HCT116 (cell line): Measurements from ENCODE around the gene CAMKK2. TPM values are rescaled to one million over a fixed set of nuclear protein-coding genes. Genes with fewer than 3 reads are reported as not detected.

Experiments
- ATAC-seq: fragments of 200-7000 bp; cut with Tn5 transposase; 2 replicates; pipeline ENCODE4 v1.9.1; 2020; ENCODE audit warnings: mild to moderate bottlenecking, moderate library complexity
- BruUV-seq: library from RNA; stranded (reverse); fragments of 400-500 nt; replicated peaks from 2 replicates; lab custom pipeline; 2021; lab: Mats Ljungman, UMichigan
- CTCF ChIA-PET: fragments of 300-600 bp; sonication (Branson Sonifier 250); formaldehyde crosslinking; loops from one replicate; lab custom pipeline; 2021; ENCODE audit warnings: antibody characterized with exemption; lab: Charles Lee
- POLR2A ChIA-PET: fragments of 300-600, 350-600 bp; sonication (Branson Sonifier 250); formaldehyde crosslinking; loops from one replicate; lab custom pipeline; 2021; ENCODE audit warnings: antibody characterized with exemption; lab: Charles Lee
- RAD21 ChIA-PET, 2 experiments: fragments of 300-600 bp; sonication (Branson Sonifier 250); formaldehyde crosslinking; loops; one replicate each; lab custom pipeline; 2023; ENCODE audit warnings: low total read pairs in 2 of 2; ENCODE audit not compliant: uncharacterized antibody in 2 of 2, unreplicated experiment in 2 of 2, low non-redundant PET in 1 of 2; lab: Charles Lee
- DNase-seq: peaks from one replicate; pipeline ENCODE4 v3.0.0-alpha.2; 2010; ENCODE audit warnings: low read depth, low spot score
- H2AFZ ChIP-seq: fragments of 200-600 bp; shearing (Covaris generic), sonication (generic); 2 replicates; pipeline ENCODE4 v1.6.1; 2017; ENCODE audit warnings: low read depth, mixed run types, mixed read lengths, antibody characterized with exemption, low read length; ENCODE audit not compliant: poor library complexity, severe bottlenecking
- H3K27ac ChIP-seq: 2 replicates; pipeline ENCODE4 v1.5.1; 2012; ENCODE audit warnings: low read depth, low read length
- H3K27me3 ChIP-seq: fragments of 200-600 bp; sonication (generic); 2 replicates; pipeline ENCODE4 v1.6.1; 2016; ENCODE audit warnings: mixed run types, low read length, mixed read lengths; ENCODE audit not compliant: insufficient read depth
- H3K36me3 ChIP-seq, 2 experiments: fragments of 200-500 bp in 1 of 2; fragments of 200-600 bp in 1 of 2; sonication (Bioruptor generic) in 1 of 2; sonication (generic) in 1 of 2; 2 replicates each; pipeline versions ENCODE4 v1.5.1 to v1.6.1; 2014 to 2016; ENCODE audit warnings: low read length in 2 of 2, inconsistent platforms in 1 of 2, mixed read lengths in 1 of 2, mixed run types in 1 of 2; ENCODE audit not compliant: insufficient read depth in 2 of 2, control insufficient read depth in 1 of 2
- H3K4me1 ChIP-seq, 2 experiments: fragments of 200-600 bp in 1 of 2; sonication (generic) in 1 of 2; 2 replicates each; pipeline versions ENCODE4 v1.5.1 to v1.6.1; 2012 to 2017; ENCODE audit warnings: low read length in 2 of 2, inconsistent platforms in 1 of 2, mild to moderate bottlenecking in 1 of 2, mixed read lengths in 1 of 2, mixed run types in 1 of 2, moderate library complexity in 1 of 2; ENCODE audit not compliant: insufficient read depth in 2 of 2, control insufficient read depth in 1 of 2
- H3K4me2 ChIP-seq: fragments of 200-600 bp; sonication (generic); 2 replicates; pipeline ENCODE4 v1.6.1; 2017; ENCODE audit warnings: mixed run types, low read length, mixed read lengths
- H3K4me3 ChIP-seq, 2 experiments: fragments of 200-600 bp in 1 of 2; sonication (generic) in 1 of 2; replicated peaks in 1 of 2; 2 replicates each; pipeline ENCODE4 v1.5.1; 2011 to 2016; ENCODE audit warnings: low read length in 2 of 2, control low read depth in 1 of 2, low read depth in 1 of 2, mild to moderate bottlenecking in 1 of 2, mixed read lengths in 1 of 2, mixed run types in 1 of 2
- H3K79me2 ChIP-seq: fragments of 200-600 bp; sonication (generic); 2 replicates; pipeline ENCODE4 v1.6.1; 2017; ENCODE audit warnings: mild to moderate bottlenecking, mixed run types, low read length, moderate library complexity, mixed read lengths; ENCODE audit not compliant: insufficient read depth
- H3K9ac ChIP-seq: fragments of 200-600 bp; sonication (generic); 2 replicates; pipeline ENCODE4 v1.6.1; 2016; ENCODE audit warnings: low read length, mixed read lengths
- H3K9me2 ChIP-seq: fragments of 200-600 bp; sonication (generic), shearing (Covaris generic); 2 replicates; pipeline ENCODE4 v1.6.1; 2017; ENCODE audit warnings: mixed run types, mild to moderate bottlenecking, moderate library complexity; ENCODE audit not compliant: insufficient read depth
- H3K9me3 ChIP-seq, 2 experiments: fragments of 200-500 bp in 1 of 2; fragments of 200-600 bp in 1 of 2; sonication (Bioruptor generic) in 1 of 2; sonication (generic) in 1 of 2; 2 replicates each; pipeline ENCODE4 v1.6.1; 2014 to 2017; ENCODE audit warnings: low read length in 2 of 2, mixed read lengths in 2 of 2, inconsistent platforms in 1 of 2, low read depth in 1 of 2, mild to moderate bottlenecking in 1 of 2, mixed run types in 1 of 2, moderate library complexity in 1 of 2; ENCODE audit not compliant: control insufficient read depth in 1 of 2, insufficient read depth in 1 of 2
- H4K20me1 ChIP-seq: fragments of 200-600 bp; sonication (generic), shearing (Covaris generic); 2 replicates; pipeline ENCODE4 v1.6.1; 2017; ENCODE audit warnings: mixed run types, mild to moderate bottlenecking, moderate library complexity; ENCODE audit not compliant: insufficient read depth
- CBX3 ChIP-seq: IDR thresholded peaks from 2 replicates; pipeline ENCODE4 v1.6.1; 2012; ENCODE audit warnings: low read depth
- CEBPB ChIP-seq: IDR thresholded peaks from 2 replicates; pipeline ENCODE4 v1.6.1; 2012; ENCODE audit warnings: low read depth
- EGR1 ChIP-seq: IDR thresholded peaks from 2 replicates; pipeline ENCODE4 v1.6.1; 2012; ENCODE audit warnings: low read depth
- ELF1 ChIP-seq: IDR thresholded peaks from 2 replicates; pipeline ENCODE4 v1.6.1; 2012; ENCODE audit warnings: low read depth, borderline replicate concordance
- EZH2 ChIP-seq: fragments of 200-600 bp; sonication (generic); IDR thresholded peaks from 2 replicates; pipeline ENCODE4 v1.6.1; 2017; ENCODE audit warnings: antibody characterized with exemption, mixed run types
- EZH2phosphoT487 ChIP-seq: fragments of 200-600 bp; IDR thresholded peaks from 2 replicates; pipeline ENCODE4 v1.6.1; 2018; ENCODE audit warnings: antibody characterized with exemption, borderline replicate concordance
- JUND ChIP-seq: IDR thresholded peaks from 2 replicates; pipeline ENCODE4 v1.6.1; 2012
- POLR2A ChIP-seq: IDR thresholded peaks from 2 replicates; pipeline ENCODE4 v1.7.0; 2011; ENCODE audit warnings: borderline replicate concordance; ENCODE audit not compliant: insufficient read depth, insufficient read length; ENCODE audit errors: extremely low read depth
- POLR2AphosphoS5 ChIP-seq: IDR thresholded peaks from 2 replicates; pipeline ENCODE4 v1.6.1; 2011; ENCODE audit warnings: mild to moderate bottlenecking, low read depth, low read length, moderate library complexity
- RAD21 ChIP-seq: IDR thresholded peaks from 2 replicates; pipeline ENCODE4 v1.6.1; 2012; ENCODE audit warnings: low read depth, mild to moderate bottlenecking
- SIN3A ChIP-seq: IDR thresholded peaks from 2 replicates; pipeline ENCODE4 v1.6.1; 2012; ENCODE audit warnings: low read depth
- SP1 ChIP-seq: IDR thresholded peaks from 2 replicates; pipeline ENCODE4 v1.6.1; 2012; ENCODE audit warnings: low read depth
- TCF7L2 ChIP-seq: IDR thresholded peaks from 2 replicates; pipeline ENCODE4 v1.7.0; 2011; ENCODE audit warnings: borderline replicate concordance, inconsistent platforms; ENCODE audit not compliant: insufficient read depth, insufficient read length; ENCODE audit errors: extremely low read depth
- ZNF274 ChIP-seq: fragments of 200-500 bp; sonication (Bioruptor generic); IDR thresholded peaks from 2 replicates; pipeline ENCODE4 v1.6.1; 2014; ENCODE audit warnings: mild to moderate bottlenecking, low read depth, low read length, inconsistent platforms
- intact Hi-C: fragments of 100-400 bp; cut with micrococcal nuclease; formaldehyde crosslinking; loops from 2 replicates; pipeline ENCODE4 v1.10.0; 2022
- total RNA-seq: library from RNA; stranded (reverse); gene quantifications from one replicate; pipeline ENCODE4 v1.2.1, GENCODE V29; 2021; ENCODE audit not compliant: unreplicated experiment
- TF ChIP-seq, protein P1 (sequence below): IDR thresholded peaks from 2 replicates; pipeline ENCODE4 v1.6.1; 2012
- TF ChIP-seq, protein P2 (sequence below), 3 experiments: fragments of 200-600 bp in 1 of 3; sonication (generic) in 1 of 3; IDR thresholded peaks in 2 of 3; conservative IDR thresholded peaks in 1 of 3; 2 replicates each; pipeline ENCODE4 v1.5.1; 2012 to 2017; ENCODE audit warnings: low read depth in 2 of 3, low read length in 2 of 3, antibody characterized with exemption in 1 of 3, borderline replicate concordance in 1 of 3, control low read depth in 1 of 3, mild to moderate bottlenecking in 1 of 3, mixed read lengths in 1 of 3, mixed run types in 1 of 3, moderate library complexity in 1 of 3; ENCODE audit not compliant: insufficient read depth in 1 of 3
- TF ChIP-seq, protein P3 (sequence below): IDR thresholded peaks from 2 replicates; pipeline ENCODE4 v1.6.1; 2012

The CAMKK2 gene
- total RNA-seq, 1 experiment from 2014 or later = 33.8 TPM

DNA sequence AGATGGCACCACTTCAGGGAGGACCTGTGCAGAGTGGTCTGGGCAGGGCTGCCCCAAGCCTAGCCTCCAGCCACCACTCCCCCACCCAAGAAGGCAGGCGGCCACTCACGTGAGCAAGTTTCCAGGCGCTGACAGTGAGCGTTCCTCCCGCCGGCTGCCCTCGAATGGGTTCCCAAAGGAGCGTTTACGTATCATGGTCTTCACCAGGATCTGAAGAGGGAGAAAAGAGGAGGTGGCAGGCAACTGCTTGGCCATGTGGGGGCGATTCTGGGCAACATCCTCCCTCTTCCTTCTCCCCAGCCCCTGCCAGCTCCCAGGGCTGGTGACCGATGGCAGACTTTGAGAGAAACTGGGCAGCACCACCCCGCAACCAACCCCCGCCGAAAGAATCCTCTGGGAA lies 51.5 kb downstream of the CAMKK2 start:
- H2AFZ ChIP-seq = no peak overlapping the region
- peaks cover 2 to 13% of the 10 kb centered on the region in 2 experiments; a peak in 2 of 4 replicates for H3K36me3 ChIP-seq
- ChIA-PET CTCF (no interaction called here), POLR2A (no interaction called here), RAD21 (no interaction called here)
- H3K4me3 ChIP-seq = no peak overlapping the region
- H3K9me3 ChIP-seq = no peaks in the 10 kb centered on the region
- no peak overlapping the region for H3K27ac ChIP-seq
- no TSS peak for BruUV-seq
- no peak overlapping the region for H3K4me2 ChIP-seq
- TF ChIP-seq CEBPB (no peak), ZNF274 (no peak), EZH2 (no peak)
- TF ChIP-seq, protein P1, sequence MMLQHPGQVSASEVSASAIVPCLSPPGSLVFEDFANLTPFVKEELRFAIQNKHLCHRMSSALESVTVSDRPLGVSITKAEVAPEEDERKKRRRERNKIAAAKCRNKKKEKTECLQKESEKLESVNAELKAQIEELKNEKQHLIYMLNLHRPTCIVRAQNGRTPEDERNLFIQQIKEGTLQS = no peak
- no peaks in the 10 kb centered on the region for H3K9me2 ChIP-seq
- no peaks in the 10 kb centered on the region for H3K27me3 ChIP-seq
- DNase-seq = no peak
- no peaks in the 10 kb centered on the region for H3K79me2 ChIP-seq
- H3K9ac ChIP-seq = no peak overlapping the region
- intact Hi-C loops = no loop called here
- no peaks in the 10 kb centered on the region for H4K20me1 ChIP-seq
- H3K4me1 ChIP-seq = no peaks in the 10 kb centered on the region
- ATAC-seq = no peak

DNA sequence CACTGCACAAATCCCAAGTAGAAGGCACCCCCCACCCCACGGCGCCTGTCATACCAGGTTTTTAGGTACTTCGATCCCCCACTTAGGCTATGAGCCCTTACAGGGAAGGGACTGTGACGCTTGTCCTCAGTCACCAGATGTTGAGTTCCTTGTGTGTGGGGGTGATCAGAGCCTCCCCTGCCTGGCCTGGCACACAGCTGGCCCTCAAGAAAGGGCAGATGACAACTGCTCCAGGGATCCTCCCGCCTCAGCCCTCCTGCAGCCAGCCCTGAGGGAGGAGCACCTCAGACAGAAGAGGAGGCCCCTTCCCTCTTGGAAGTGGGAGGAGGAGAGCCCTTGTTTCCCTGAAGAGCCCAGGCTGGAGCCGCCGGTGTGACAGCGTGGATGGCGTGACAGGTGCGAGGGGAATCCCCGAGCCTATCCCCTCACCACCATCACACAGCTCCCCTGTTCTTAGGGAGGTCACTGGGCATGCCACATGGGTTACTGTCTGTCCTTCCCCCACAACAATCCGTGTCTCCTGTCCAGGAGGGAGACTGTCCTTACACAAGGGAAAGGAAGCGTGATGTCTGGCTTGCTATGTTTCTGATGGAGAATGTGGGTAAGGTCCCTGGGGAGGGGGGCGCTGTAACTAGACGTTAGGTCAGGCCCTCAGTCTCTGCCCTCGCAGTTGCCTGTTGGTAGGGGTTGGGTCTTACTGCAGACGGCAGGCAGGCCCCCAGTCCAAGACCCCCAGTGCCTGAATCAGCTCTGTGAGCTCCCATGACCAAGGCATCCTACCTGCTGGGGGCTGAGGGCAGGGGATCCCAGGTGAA lies 55.1 kb downstream of the CAMKK2 start:
- Histone ChIP-seq H3K4me3 (no peak overlapping the region), H3K9me3 (no peaks in the 10 kb centered on the region), H3K4me1 (no peaks in the 10 kb centered on the region), H3K27me3 (no peaks in the 10 kb centered on the region), H4K20me1 (no peaks in the 10 kb centered on the region), H3K27ac (no peak overlapping the region), H3K9ac (no peak overlapping the region), H3K79me2 (no peaks in the 10 kb centered on the region), H3K36me3 (peaks cover 2 to 8% of the 10 kb centered on the region in 2 experiments; a peak in 3 of 4 replicates), H3K4me2 (no peak overlapping the region), H2AFZ (no peak overlapping the region), H3K9me2 (no peaks in the 10 kb centered on the region)
- intact Hi-C loops = no loop called here
- ChIA-PET POLR2A (no interaction called here), RAD21 (no interaction called here), CTCF (no interaction called here)
- DNase-seq (no peak), ATAC-seq (no peak)
- BruUV-seq = no TSS peak
- TF ChIP-seq, protein P2, sequence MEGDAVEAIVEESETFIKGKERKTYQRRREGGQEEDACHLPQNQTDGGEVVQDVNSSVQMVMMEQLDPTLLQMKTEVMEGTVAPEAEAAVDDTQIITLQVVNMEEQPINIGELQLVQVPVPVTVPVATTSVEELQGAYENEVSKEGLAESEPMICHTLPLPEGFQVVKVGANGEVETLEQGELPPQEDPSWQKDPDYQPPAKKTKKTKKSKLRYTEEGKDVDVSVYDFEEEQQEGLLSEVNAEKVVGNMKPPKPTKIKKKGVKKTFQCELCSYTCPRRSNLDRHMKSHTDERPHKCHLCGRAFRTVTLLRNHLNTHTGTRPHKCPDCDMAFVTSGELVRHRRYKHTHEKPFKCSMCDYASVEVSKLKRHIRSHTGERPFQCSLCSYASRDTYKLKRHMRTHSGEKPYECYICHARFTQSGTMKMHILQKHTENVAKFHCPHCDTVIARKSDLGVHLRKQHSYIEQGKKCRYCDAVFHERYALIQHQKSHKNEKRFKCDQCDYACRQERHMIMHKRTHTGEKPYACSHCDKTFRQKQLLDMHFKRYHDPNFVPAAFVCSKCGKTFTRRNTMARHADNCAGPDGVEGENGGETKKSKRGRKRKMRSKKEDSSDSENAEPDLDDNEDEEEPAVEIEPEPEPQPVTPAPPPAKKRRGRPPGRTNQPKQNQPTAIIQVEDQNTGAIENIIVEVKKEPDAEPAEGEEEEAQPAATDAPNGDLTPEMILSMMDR (IDR thresholded peaks at IDR 0.05 in 2 of 3, conservative IDR thresholded peaks at IDR 0.05 in 1 of 3; ENCODE audit: borderline replicate concordance in 1 of 3, insufficient read depth in 1 of 3, low read depth in 2 of 3, low read length in 2 of 3) = no peak
- TF ChIP-seq POLR2AphosphoS5 (no peak), CBX3 (no peak), SIN3A (no peak), POLR2A (no peak), CEBPB (no peak), RAD21 (no peak), JUND (no peak), EGR1 (no peak), TCF7L2 (no peak), EZH2phosphoT487 (no peak), ZNF274 (no peak), EZH2 (no peak), SP1 (no peak), ELF1 (no peak)
- TF ChIP-seq, protein P3, sequence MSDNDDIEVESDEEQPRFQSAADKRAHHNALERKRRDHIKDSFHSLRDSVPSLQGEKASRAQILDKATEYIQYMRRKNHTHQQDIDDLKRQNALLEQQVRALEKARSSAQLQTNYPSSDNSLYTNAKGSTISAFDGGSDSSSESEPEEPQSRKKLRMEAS = no peak
- TF ChIP-seq, protein P1 = no peak
